Measurements from ENCODE around the gene THUMPD3.

DNA sequence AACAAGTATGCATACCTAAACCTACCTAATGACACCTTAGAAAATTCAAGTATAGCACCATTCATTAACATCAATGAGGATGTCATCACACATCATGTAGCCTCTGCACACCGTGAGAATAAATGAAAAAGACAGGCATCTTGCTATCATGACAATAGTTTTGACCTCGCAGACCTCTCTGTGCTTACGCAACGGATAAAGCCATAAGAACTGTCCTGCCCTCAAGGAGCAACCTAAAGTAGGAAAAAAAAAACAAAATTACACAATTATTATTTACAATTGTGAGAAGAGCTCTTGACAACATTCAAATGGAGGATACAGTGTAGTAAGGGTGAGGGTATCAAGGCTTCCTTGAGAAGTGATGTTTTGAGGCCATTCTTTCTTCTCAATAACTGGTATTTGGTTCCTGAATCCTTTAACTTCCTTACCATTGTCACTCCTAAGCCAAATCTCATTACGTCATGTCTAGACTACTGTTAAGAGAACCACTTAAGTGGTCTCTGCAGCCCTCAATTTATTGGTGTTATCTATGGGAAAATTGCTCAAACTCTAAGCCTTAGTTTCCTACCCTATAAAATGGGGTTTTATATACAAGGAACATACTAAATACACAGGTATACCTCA lies 27.5 kb downstream of the THUMPD3 start:
- TF ChIP-seq, protein P1, sequence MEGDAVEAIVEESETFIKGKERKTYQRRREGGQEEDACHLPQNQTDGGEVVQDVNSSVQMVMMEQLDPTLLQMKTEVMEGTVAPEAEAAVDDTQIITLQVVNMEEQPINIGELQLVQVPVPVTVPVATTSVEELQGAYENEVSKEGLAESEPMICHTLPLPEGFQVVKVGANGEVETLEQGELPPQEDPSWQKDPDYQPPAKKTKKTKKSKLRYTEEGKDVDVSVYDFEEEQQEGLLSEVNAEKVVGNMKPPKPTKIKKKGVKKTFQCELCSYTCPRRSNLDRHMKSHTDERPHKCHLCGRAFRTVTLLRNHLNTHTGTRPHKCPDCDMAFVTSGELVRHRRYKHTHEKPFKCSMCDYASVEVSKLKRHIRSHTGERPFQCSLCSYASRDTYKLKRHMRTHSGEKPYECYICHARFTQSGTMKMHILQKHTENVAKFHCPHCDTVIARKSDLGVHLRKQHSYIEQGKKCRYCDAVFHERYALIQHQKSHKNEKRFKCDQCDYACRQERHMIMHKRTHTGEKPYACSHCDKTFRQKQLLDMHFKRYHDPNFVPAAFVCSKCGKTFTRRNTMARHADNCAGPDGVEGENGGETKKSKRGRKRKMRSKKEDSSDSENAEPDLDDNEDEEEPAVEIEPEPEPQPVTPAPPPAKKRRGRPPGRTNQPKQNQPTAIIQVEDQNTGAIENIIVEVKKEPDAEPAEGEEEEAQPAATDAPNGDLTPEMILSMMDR (IDR thresholded peaks at IDR 0.05; ENCODE audit: low read depth, low read length), result no peak
- TF ChIP-seq EZH2phosphoT487 (IDR thresholded peaks at IDR 0.05; ENCODE audit: low read depth), result no peak

Data from OCI-LY3 (cell line).